Activated B cell treated with CpG ODN at 0.5 μM for 24 hours (primary cell): ENCODE measurements around the gene CT47A1. TPM values are rescaled to one million over a fixed set of nuclear protein-coding genes. Genes with fewer than 3 reads are reported as not detected.
"Not testable (repeated sequence)": the region's sequence is repeated elsewhere in the genome, so short reads cannot be mapped to it uniquely, and the experiment has no call there.

Source experiments
- ATAC-seq: fragments of 200-7000 bp; cut with Tn5 transposase; one replicate; pipeline ENCODE4 v1.10.0; 2021; ENCODE audit warnings: low read depth, mild to moderate bottlenecking, moderate library complexity
- CTCF ChIA-PET: fragments of 350-600 bp; sonication (Branson Sonifier 250); formaldehyde crosslinking; loops from one replicate; lab custom pipeline; 2021; ENCODE audit warnings: antibody characterized with exemption; lab: Charles Lee
- POLR2A ChIA-PET: fragments of 350-600 bp; sonication (Branson Sonifier 250); formaldehyde crosslinking; loops from one replicate; lab custom pipeline; 2021; ENCODE audit warnings: antibody characterized with exemption; lab: Charles Lee
- DNase-seq: peaks from one replicate; pipeline ENCODE4 v3.0.0; 2022
- H3K27ac Mint-ChIP-seq: one replicate; pipeline ENCODE4 v1.8.0; 2020; ENCODE audit warnings: mixed read lengths
- H3K27me3 Mint-ChIP-seq: one replicate; pipeline ENCODE4 v1.8.0; 2021; ENCODE audit warnings: mixed read lengths
- H3K36me3 Mint-ChIP-seq: one replicate; pipeline ENCODE4 v1.8.0; 2021; ENCODE audit warnings: low read depth, mixed read lengths
- H3K4me1 Mint-ChIP-seq: one replicate; pipeline ENCODE4 v1.8.0; 2021; ENCODE audit warnings: mixed read lengths
- H3K4me3 Mint-ChIP-seq: one replicate; pipeline ENCODE4 v1.8.0; 2020; ENCODE audit warnings: mild to moderate bottlenecking, mixed read lengths
- H3K9me3 Mint-ChIP-seq: one replicate; pipeline ENCODE4 v1.8.0; 2020; ENCODE audit warnings: mixed read lengths
- intact Hi-C: fragments of 100-400 bp; cut with micrococcal nuclease; formaldehyde crosslinking; loops from one replicate; pipeline ENCODE4 v1.15.1; 2024
- total RNA-seq: library from RNA; stranded (reverse); gene quantifications from 2 replicates; pipeline ENCODE4 v1.2.3, GENCODE V29; 2022
- TF ChIP-seq, protein P1 (sequence below): fragments of 200-600 bp; IDR thresholded peaks from one replicate; pipeline ENCODE4 v1.8.0; 2022; ENCODE audit warnings: antibody characterized with exemption, mild to moderate bottlenecking

Gene CT47A1
- total RNA-seq, 1 donor from 2014 or later, result not detected

GRCh38 chrX:120999413-120999812 is 13.9 kb upstream of the CT47A1 start:
- ATAC-seq (no peak), DNase-seq (no peak)
- H3K4me3 Mint-ChIP-seq, result no peak overlapping the region
- ChIA-PET CTCF (no interaction called here), POLR2A (no interaction called here)
- TF ChIP-seq, protein P1, sequence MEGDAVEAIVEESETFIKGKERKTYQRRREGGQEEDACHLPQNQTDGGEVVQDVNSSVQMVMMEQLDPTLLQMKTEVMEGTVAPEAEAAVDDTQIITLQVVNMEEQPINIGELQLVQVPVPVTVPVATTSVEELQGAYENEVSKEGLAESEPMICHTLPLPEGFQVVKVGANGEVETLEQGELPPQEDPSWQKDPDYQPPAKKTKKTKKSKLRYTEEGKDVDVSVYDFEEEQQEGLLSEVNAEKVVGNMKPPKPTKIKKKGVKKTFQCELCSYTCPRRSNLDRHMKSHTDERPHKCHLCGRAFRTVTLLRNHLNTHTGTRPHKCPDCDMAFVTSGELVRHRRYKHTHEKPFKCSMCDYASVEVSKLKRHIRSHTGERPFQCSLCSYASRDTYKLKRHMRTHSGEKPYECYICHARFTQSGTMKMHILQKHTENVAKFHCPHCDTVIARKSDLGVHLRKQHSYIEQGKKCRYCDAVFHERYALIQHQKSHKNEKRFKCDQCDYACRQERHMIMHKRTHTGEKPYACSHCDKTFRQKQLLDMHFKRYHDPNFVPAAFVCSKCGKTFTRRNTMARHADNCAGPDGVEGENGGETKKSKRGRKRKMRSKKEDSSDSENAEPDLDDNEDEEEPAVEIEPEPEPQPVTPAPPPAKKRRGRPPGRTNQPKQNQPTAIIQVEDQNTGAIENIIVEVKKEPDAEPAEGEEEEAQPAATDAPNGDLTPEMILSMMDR, result no peak
- no peaks in the 10 kb centered on the region for H3K36me3 Mint-ChIP-seq
- peak overlapping the region; percentile 77 for H3K27ac Mint-ChIP-seq
- no peaks in the 10 kb centered on the region for H3K9me3 Mint-ChIP-seq
- intact Hi-C loops, result no loop called here
- peaks cover 15% of the 10 kb centered on the region for H3K4me1 Mint-ChIP-seq
- H3K27me3 Mint-ChIP-seq, result no peaks in the 10 kb centered on the region

DNA sequence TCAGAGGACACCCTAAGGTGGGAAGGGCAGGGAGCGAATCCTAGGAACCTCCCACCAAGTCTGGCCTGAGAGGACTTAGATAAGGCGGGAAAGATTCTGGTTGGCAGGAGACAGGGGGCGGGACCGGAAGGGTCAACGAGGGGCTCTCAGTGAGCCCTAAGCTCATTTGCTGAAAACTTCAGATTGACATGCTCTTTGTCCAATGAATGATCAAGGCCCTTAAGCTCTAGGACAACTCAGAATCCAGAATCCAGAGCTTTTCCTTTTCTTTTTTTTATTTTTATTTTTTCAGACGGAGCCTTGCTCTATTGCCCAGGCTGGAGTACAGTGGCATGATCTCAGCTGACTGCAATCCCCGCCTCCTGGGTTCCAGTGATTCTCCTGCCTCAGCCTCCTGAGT is 29.1 kb downstream of the CT47A1 start, which contains the start of gene CT47A7:
Gene CT47A7 (minus strand): TSS at position 101 of the 400 bp plus-strand sequence. CDS start 255 bp downstream, outside the sequence.
- DNase-seq, ATAC-seq, POLR2A ChIA-PET, CTCF ChIA-PET, H3K36me3 Mint-ChIP-seq, H3K27me3 Mint-ChIP-seq, H3K9me3 Mint-ChIP-seq, H3K4me3 Mint-ChIP-seq, H3K4me1 Mint-ChIP-seq, H3K27ac Mint-ChIP-seq, intact Hi-C loops: not testable (repeated sequence)

Other genes with a start within 250 kb of the CT47A1 start
- gene CT47B1, start 109.9 kb downstream of the CT47A1 start, total RNA-seq, result not detected in 2 replicates
- not detected in 2 replicates for gene CT47A11, start 48.6 kb downstream of the CT47A1 start, total RNA-seq
- not detected in 2 replicates for gene CT47A10, start 43.7 kb downstream of the CT47A1 start, total RNA-seq
- not detected in 2 replicates for gene CT47A9, start 38.9 kb downstream of the CT47A1 start, total RNA-seq
- not detected in 2 replicates for gene CT47A8, start 34.0 kb downstream of the CT47A1 start, total RNA-seq
- not detected in 2 replicates for gene CT47A7, start 29.2 kb downstream of the CT47A1 start, total RNA-seq
- not detected in 2 replicates for gene CT47A6, start 24.3 kb downstream of the CT47A1 start, total RNA-seq
- not detected in 2 replicates for gene CT47A5, start 19.4 kb downstream of the CT47A1 start, total RNA-seq
- gene CT47A4, start 14.6 kb downstream of the CT47A1 start, total RNA-seq, result not detected in 2 replicates
- not detected in 2 replicates for gene CT47A3, start 9.7 kb downstream of the CT47A1 start, total RNA-seq
- gene CT47A2, start 4.8 kb downstream of the CT47A1 start, total RNA-seq, result not detected in 2 replicates
- gene GLUD2, start 61.9 kb upstream of the CT47A1 start, total RNA-seq, result not detected in 2 replicates